T follicular helper cell (primary cell): ENCODE measurements around the gene BTBD16.

Experiments used
- DNase-seq: peaks from one replicate; pipeline ENCODE4 v3.0.0-alpha.2; 2020; ENCODE audit warnings: low read depth

The BTBD16 gene

DNA sequence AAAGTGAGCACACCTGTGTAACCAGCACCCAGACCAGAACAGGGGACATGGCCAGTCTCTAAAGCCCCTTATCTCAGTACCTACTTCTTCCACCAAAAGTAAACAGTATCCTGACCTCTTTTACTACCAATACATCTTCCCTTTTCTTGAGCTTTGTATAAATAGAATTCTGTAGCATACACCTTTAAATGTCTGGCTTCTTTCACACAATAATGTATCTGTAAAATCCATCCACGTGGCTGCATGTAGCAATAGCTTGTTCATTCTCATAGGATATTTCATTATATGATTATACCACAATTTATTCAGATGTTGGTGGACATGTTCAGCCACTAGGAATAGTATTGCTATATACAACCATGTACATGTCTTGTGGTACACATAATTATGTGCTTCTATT is 40.6 kb downstream of the BTBD16 start:
- DNase-seq, result no peak

DNA sequence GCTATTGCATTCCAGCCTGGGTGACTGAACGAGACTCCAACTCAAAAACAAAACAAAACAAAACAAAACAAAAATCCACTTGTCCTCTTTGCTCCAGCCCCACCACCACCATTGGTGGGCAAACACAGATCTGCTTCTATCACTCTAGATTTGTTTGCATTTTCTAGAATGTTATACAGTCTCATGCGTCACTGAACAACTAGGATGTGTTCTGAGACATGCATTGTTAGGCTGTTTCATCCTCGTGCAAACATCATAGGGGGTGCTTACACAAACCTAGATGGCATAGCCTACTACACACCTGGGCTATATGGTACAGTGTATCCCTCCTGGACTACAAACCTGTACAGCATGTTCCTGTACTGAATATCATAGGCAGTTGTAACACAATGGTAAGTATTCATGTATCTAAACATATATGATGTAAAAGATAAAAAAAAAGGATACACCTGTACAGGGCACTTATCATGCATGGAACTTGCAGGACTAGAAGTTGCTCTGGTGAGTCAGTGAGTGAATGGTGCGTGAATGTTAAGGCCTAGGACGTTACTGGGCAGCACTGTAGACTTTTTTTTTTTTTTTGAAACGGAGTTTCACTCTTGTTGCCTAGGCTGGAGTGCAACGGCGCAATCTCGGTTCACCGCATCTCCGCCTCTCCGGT is 45.3 kb downstream of the BTBD16 start:
- DNase-seq, result no peak

DNA sequence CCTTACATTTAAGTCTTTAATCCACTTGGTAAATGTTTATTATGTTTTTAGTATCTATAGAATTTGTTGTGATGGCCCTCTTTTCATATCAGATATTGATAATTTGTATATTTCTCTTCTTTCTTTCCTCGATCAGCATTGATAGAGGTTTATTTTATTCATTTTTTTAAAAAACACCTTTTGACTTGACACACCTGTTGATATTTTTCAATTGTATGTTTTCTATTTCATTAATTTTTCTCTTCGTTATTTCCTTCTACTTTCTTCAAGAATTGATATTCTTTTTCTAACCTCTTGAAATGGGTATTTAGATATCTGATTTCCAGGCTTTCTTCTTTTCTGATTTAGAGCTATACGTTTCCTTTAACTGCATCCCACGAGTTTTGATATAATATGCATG is 50.9 kb downstream of the BTBD16 start:
- no peak for DNase-seq

DNA sequence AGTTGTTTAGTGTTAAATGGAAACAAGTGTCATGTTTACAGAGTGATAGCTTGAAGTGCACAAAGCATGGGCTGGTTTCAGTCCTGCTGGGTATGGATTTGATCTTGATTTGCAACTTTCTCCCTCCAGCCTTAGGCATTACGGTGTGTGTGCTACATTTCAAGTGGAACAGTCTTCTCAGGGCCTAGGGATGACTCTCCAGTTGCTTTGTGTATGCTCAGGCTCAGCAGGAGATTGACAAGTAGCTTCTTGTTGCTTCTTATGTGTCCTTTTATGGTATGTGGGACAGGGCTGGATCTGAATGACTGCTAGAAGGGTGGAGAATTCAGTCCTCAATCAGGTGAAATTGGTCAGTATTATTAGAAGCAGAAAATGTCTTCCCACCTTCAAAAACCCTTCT is 52.1 kb downstream of the BTBD16 start:
- no peak for DNase-seq

DNA sequence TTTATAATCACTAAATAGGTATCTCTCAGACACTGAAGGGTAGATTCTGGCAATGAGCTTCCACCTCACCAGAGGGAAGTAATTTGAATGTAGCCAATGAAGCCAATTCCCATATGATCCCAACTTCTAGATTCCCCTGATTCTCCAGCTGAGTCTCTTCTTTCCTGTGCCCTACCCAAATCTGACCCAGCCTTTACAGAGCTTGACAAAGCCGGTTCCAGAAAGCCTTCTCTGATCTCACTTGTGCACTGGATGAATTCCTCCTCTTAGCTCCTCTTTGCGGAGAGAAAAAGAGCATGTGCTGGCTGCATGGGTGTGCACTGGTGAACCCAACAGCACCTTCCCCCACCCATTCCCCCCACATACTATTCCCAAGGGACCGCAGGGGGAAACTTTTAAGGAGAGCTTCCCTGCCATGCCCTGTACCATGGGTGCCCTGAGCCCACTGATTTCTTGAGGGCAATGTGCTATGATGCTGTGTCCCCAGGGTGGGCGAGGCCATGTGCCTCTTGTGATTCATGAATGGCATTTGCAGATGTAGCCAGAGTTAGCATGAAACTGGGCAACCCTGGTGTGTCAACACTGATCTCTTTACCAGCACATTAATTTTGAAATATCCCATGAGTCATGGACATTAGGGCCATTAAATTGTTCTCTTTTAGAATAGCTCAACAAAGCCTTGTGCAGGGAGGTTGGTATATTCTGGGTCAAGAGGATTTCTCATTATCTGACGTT is 53.0 kb downstream of the BTBD16 start:
- no peak for DNase-seq

DNA sequence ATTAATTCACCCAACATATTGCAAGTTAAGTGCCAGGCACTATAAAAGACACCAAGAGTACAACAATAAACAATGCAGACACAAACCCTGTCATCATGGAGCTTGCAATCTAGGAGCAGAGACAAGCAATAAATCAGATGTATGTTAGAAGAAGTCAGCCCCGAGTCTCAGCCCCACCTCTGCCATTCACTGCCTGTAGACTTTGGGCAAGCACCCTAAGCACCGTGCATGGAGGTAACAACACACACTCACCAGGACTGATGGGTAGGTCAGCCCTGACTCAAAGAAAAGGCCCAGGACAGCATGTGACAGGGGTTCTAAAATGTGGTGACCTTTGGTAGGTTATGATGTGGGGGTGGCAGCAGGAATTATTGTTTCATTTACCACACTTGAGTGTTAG is 54.1 kb downstream of the BTBD16 start:
- DNase-seq, result no peak

DNA sequence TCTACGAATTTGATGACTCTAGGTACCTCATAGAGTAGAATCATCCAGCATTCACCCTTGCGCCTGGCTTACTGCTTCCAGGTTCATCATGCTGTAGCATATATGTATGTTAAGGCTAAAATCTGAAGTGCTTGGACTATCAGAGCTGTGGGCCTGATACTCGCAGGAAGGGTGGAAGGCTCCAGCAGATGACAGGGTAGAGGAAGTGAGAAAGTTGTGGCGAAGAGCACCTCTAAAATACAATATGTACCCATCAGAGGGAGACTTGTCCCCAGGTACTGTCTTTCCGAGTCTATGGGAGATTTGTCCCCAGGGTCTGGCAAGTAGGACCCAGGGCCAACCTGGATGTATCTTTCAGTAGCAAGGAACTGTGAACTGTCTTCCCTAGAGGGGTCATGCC is 55.3 kb downstream of the BTBD16 start:
- DNase-seq, result no peak

DNA sequence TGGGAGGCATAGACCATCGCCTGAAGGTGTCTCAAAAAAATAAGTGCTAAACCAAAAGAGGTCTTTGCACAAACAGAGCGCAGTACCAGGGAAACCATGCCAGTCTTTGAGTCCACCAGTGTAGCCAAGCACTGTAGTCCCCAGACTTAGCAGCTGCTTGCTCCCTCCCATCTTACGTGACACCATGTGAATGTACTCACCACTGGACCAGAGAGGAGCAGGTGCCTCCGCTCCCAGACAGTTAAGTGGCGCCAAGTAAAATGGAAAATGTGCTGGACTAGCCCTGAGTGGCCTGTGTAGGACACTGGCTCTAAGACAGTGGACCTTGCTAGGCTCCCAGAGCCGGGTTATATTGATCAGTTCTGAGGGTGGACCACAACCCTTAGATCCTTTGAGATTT is 55.7 kb downstream of the BTBD16 start:
- no peak for DNase-seq

DNA sequence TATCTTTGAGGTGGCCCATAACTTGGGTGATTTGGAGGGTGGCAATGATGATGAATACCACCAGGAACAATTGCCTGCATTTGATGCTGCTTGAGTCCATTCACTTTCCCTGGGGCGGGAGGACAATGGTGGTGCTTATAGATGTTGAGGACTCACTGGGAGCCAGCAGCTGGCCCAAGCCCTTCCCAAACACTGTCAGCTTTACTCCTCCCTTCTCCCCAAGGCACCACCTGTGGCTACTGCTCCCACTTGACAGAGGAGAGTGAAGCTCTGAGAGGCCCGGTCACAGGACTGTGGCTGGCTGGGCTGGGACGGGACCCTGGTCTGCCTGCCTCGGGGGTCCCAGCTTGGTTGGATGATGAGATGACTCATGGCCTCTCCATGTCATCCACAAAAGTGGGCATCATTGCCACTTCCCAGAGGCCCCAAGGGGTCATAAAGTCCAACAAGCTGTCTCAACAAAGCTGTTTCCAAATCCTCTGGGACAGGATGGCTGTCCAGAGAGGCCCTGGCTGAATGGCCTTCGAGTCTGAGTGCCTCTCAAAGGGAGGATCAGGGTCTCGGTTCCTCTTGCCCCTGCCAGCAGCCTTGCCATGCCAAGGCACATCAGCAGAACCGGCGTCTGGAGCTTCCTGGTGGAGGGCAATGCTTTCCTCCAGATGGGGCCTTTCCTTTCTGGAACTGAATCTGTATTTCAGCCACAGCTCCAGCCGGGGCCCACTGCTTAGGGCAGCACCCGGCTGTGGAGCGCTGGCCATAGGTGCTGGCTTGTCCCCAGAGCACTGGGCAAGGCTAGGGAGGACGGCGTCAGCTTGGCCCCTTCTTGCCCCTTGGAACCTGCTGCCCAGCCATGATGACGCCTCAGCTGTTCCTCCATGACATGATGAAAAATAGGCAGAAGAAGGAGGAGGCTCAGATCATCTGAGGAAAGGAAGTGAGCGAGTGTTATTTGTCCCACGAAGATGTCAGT is 56.4 kb downstream of the BTBD16 start:
- DNase-seq, result no peak

DNA sequence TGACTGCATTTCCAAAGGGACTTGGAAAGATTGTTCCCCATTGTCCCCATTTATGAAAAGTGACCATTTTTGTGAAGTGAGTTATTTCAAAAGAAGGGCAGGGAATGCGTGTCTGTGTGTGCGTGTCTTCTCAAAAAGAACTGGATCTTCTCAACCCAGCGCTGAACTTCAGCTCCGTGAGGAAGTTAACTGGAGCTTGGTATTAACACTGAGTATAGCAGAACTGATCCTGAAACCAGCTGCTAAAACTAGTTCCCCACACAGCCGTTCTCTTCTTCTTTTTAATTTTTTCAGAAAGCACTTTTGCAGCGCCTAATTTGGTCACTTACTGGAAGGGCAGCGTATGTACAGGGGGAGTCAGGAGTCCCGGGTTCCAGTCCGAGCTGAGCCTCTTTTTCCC is 57.6 kb downstream of the BTBD16 start:
- no peak for DNase-seq

DNA sequence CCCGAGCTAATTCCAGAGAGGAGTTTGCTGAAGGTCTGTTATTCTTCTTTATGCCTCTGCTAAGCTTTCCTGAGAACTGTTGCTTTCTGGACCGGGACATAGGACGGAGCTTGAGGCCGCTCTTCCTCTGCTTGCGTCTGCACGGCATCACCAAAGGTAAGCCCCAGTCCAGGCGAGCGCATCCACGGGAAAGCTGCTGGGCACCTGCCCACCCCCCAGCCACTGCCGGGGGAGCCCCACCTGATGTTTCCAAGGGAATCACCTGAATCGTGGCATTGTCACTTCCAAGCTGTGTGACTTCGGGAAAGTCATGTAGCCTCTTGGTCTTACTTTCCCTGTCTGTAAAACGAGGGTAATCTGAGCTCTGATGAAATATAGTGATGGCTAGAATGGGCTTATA is 58.3 kb downstream of the BTBD16 start:
- DNase-seq, result no peak

DNA sequence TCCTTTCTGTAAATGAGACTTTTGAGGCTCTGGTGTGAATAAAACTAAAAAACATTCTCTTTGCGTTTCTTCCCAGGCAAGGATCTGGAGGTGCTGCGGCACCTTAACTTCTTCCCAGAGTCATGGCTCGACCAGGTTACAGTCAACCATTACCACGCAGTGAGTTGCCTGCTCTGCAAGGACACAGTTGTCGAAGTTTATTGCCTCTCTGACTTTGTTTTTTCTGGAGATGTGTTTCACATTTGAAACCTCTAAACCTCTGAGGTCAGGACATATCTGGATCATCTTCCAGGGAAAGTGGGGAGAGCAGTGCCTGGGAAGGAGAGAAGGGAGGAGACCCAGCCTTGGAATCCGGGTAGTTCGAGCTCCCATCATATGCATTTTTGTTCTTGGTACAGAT is 60.0 kb downstream of the BTBD16 start:
- DNase-seq, result no peak

DNA sequence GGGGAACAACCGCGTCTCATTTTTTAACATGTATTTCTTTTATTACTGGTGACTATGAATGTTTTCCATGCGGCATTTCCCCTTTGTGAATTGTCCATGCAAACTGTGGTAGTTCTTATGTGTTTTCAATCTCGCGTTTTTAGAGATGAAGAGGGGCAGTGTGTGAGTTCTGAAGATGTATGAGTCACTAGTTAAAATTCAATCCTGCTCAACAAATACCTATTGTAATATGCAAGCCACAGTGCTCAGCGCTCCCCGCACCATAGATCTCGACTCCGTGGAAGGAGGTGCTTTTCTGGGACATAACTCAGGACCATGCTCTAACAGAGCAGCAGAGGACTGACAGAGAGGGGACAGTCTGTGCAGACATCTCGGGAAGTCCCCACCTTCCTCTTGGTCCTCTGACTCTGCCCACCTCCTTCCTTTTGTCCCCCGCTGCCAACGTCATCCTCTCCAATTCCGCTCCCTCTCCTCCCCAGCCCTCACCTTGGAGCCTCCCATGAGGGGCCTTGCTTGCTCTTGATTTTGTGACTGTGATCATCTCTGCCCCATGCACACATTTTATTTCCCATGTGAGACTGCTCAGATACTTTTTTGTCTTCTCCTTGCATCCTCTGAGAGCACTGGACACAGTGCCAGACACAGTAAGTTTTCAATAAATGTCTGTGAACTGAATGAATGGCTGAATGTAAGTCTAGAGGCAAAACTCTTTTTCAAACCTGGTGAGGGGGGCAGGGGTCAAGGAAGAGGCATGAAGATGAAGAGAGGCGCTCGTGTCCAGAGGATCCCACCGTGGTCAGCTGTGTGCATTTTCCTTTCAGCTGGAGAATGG is 60.7 kb downstream of the BTBD16 start:
- DNase-seq, result no peak

DNA sequence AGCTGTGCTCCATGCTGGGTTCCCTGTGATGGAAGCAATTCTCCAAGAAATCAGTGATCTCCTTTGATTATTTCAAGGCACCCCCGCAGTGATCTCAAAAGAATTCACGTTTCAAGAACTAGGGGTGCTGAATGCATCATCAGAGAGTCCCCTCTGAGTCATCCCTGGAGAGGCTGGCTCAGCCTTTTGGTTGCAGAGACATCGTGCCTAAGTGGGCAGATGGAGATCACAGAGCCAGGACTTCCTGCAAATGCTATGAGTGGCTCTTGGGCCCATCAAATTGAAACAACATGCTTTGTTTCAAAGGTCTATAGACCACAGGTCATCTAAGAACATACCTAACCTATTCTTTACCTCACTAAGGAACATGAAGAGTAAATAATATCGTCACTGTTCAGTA is 61.9 kb downstream of the BTBD16 start:
- no peak for DNase-seq

DNA sequence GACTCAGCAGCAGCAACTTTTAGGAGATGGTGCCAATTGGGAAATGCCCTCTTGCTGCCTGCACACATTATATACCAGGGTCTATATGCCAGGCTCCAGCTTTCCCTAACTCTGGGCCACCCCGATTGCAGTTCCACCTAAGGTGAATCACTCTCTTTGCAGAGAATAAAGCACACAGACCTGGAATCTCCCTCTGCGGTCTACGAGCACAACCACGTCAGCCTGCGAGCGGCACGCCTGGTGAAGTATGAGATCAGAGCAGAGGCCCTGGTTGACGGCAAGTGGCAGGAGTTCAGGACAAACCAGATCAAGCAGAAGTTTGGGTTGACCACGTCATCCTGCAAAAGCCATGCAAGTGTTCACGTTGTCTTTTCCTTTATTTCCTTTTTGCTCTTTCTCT is 65.2 kb downstream of the BTBD16 start:
- DNase-seq, result no peak

DNA sequence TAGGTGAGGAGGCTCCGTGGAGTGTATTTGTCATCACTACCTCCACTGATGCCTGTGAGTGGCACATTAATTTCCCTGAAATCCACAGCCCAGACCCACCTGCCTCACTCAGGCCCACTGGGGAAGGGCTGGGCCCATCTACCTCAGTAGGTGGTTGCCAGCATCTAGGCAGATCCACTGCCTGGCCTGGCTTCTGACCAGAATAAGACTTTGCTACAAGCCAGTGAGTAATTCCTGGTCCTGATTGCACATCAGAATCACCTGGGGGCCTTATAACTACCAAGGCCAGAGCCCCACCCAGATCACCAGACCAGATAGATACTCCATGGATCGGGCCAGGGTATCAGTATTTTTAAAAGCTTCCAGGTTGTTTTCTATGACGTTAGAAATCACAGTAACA is 65.9 kb downstream of the BTBD16 start:
- DNase-seq, result no peak

DNA sequence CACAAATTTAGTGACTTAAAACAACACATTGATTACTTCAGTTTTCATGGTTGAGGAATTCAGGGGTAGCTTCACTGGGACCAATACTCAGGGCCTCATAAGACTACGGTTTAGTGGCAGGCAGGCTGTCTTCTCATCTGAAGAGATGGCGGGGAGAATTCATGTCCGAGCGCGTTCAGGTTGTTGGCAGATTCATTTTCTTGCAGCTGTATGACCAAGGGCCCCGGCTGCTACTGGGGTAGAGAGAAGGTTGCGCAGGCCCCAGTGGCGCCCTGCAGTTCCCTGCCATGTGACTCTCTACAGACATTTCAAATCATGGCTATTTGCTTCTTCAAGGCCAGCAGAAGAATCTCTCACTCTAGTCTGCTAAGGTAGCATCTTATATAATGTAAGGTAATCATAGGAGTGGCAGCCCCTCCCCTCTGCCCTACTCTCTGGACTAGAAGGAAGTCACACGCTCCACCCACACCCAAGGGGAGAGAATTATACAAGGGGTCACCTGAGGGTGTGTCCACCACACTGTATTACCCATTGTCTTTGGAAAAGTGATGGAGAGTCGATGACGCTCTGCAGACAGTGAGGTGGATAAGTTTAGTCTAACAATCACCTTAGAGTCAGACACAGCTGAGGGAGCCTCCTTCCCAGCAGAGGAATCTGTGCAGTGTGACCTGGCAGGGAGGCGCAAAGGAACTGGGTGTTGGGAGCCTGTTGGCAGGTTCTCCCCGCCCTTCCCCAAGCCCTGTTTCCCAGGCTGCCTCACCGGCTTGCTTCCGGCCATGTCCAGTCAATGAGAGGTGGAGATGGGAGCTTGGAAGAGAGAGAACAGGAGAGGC is 67.7 kb downstream of the BTBD16 start:
- no peak for DNase-seq

DNA sequence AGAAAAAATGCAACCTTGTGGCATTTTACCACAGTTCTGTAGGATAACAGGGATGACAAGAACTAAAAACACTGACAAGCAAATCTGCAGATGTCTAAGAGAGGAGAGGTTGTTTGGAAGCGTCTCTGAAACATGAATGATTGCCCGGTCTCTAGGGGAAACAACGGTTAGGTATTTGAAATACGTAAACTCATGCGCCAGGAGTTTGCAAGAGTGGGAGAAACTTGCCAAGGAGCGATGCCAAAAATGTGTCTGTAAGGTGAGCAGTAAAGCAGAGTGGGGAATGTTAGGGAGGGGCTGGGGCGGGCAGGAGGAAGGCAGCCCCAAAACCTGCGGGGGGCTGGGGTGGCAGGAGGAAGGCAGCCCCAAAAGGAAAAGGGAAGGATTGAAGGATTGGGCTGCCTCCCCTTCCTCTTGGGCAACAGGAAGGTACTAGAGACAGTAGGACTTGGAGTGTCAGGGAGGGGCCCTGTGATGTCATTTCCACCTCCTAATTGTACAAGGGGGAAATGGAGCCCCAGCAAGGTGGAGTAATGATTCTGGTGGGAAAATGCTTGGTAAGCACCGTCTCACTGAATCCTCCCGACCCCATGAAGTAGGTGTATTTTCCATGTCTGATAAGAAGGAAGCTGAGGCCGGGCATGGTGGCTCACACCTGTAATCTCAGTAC is 70.2 kb downstream of the BTBD16 start:
- DNase-seq, result no peak

DNA sequence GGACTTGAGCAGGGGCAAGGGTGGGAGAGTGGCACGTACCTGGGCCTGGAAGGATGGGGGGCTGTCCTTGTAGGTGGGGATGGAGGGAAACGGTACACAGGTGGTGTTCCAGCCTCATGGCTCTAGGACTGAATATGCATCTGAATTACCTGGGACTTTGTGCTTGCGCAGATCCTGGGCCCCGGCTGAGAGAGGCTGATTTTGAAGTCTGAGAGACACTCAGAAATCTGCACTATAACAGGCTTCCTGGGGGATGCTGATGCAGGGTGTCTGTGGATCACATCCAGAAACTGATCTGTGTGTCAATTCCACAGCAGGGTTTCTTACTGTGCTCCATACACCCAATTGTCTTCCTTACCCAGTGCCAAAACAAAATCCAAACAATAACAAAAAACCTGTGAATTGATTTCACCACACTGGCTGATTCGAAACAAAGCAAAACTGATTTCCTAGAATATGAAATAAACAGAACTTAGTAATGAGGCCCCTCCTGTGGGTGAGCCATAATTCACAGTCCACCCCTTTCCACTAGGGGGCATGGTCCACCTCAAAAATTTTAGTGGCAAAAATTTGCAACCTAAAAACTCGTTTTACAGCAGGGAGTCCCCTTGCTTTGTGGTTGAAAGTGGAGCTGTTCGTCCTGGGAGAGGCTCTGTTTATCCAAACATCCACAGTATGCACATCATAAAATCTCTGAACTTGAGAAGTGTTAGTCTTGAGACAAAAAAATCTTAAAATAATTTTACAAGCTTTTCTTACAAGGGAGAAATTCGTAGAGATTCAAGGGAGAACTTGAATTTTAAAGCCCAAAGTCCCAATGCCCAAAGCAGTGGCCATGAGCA is 71.4 kb downstream of the BTBD16 start:
- DNase-seq, result peak; percentile 37
